C4-2B (cell line): ENCODE measurements around the gene ZNF775.
A peak's percentile ranks its signal among the peaks of the same experiment; 100 is the strongest.
"Not testable (repeated sequence)": the region's sequence is repeated elsewhere in the genome, so short reads cannot be mapped to it uniquely, and the experiment has no call there.

ENCODE experiments used
- H3K27ac ChIP-seq: fragments of 450-650 bp; 2 replicates; pipeline ENCODE4 v1.5.1; 2017
- CTCF ChIP-seq: fragments of 450-650 bp; conservative IDR thresholded peaks from 2 replicates; pipeline ENCODE4 v1.5.1; 2017; ENCODE audit warnings: mild to moderate bottlenecking
- ZFX ChIP-seq: fragments of 450-650 bp; IDR thresholded peaks from 2 replicates; pipeline ENCODE4 v1.6.1; 2017

The ZNF775 gene

GRCh38 chr7:150383710-150384397 is 4.7 kb downstream of the ZNF775 start:
- H3K27ac ChIP-seq, result peak overlapping the region; percentile 81
- TF ChIP-seq ZFX (no peak), CTCF (no peak)

GRCh38 chr7:150384406-150385301 is 5.5 kb downstream of the ZNF775 start:
- H3K27ac ChIP-seq, result peak overlapping the region; percentile 81
- no peak for TF ChIP-seq ZFX

GRCh38 chr7:150385302-150385723 is 6.2 kb downstream of the ZNF775 start:
- H3K27ac ChIP-seq, result no peak overlapping the region
- TF ChIP-seq CTCF (no peak), ZFX (no peak)

GRCh38 chr7:150385884-150386283 is 6.8 kb downstream of the ZNF775 start:
- H3K27ac ChIP-seq, result not testable (repeated sequence)

GRCh38 chr7:150388306-150388705 is 9.2 kb downstream of the ZNF775 start:
- TF ChIP-seq CTCF (no peak), ZFX (no peak)
- H3K27ac ChIP-seq, result no peak overlapping the region

GRCh38 chr7:150388709-150389531 is 9.8 kb downstream of the ZNF775 start:
- TF ChIP-seq CTCF (no peak), ZFX (no peak; the same call in 1 of the 2 replicates)
- no peak overlapping the region for H3K27ac ChIP-seq

GRCh38 chr7:150389532-150389816 is 10.3 kb downstream of the ZNF775 start:
- TF ChIP-seq CTCF, result no peak
- no peak overlapping the region for H3K27ac ChIP-seq

- no peak overlapping the region for H3K27ac ChIP-seq
- no peak for TF ChIP-seq CTCF
- TF ChIP-seq ZFX, result no peak
Observed at GRCh38 chr7:150390205-150390604, 11.1 kb downstream of the ZNF775 start.
